Gastrocnemius medialis (tissue), 4 donors: ENCODE data around the gene SLK. TPM values are rescaled to one million over a fixed set of nuclear protein-coding genes. Genes with fewer than 3 reads are reported as not detected.

Source experiments
- ATAC-seq, 2 donors: fragments of 150-250 bp; one replicate each; pipeline ENCODE4 v1.9.1; 2016
- DNase-seq, 2 donors: peaks; one replicate each; pipeline ENCODE4 v3.0.0-alpha.2; 2019
- H3K27ac ChIP-seq, 4 donors: fragments of 200-600 bp; sonication (generic); 1 replicate in 1 of 4; 2 replicates in 3 of 4; pipeline ENCODE4 v1.5.1; 2016 to 2018; ENCODE audit warnings: mild to moderate bottlenecking in 2 of 4, moderate library complexity in 1 of 4
- H3K27me3 ChIP-seq, 3 donors: fragments of 200-600 bp; sonication (generic) in 2 of 3; 1 replicate in 1 of 3; 2 replicates in 2 of 3; pipeline versions ENCODE4 v1.5.1 to v1.6.0; 2016 to 2019; ENCODE audit warnings: mild to moderate bottlenecking in 1 of 3, moderate library complexity in 1 of 3
- H3K36me3 ChIP-seq, 2 donors: fragments of 200-600 bp; sonication (generic) in 1 of 2; one replicate each; pipeline ENCODE4 v1.5.1; 2017 to 2018
- H3K4me1 ChIP-seq, 2 donors: fragments of 200-600 bp; sonication (generic) in 1 of 2; one replicate each; pipeline ENCODE4 v1.5.1; 2016 to 2017; ENCODE audit warnings: mild to moderate bottlenecking in 2 of 2
- H3K4me3 ChIP-seq, 4 donors: fragments of 200-600 bp; sonication (generic) in 3 of 4; 1 replicate in 1 of 4; 2 replicates in 3 of 4; pipeline ENCODE4 v1.5.1; 2016 to 2019; ENCODE audit warnings: mild to moderate bottlenecking in 2 of 4
- H3K9me3 ChIP-seq, 3 donors: fragments of 200-600 bp; sonication (generic) in 2 of 3; 1 replicate in 1 of 3; 2 replicates in 2 of 3; pipeline ENCODE4 v1.5.1; 2016 to 2019
- POLR2A ChIP-seq, 2 donors: fragments of 450-650 bp; IDR thresholded peaks; one replicate each; pipeline ENCODE4 v1.6.1; 2017; ENCODE audit warnings: antibody characterized with exemption in 2 of 2, mild to moderate bottlenecking in 2 of 2, moderate library complexity in 2 of 2
- in situ Hi-C, 4 donors: fragments of 200-750 bp; cut with MboI; loops; one replicate each; pipeline versions ENCODE4 v1.15.0 to v1.8.0; 2017; ENCODE audit warnings: low sequenced_read_pairs in 4 of 4
- intact Hi-C: fragments of 100-400 bp; cut with DNase I; formaldehyde crosslinking; loops from one replicate; pipeline ENCODE4 v1.15.1; 2023; ENCODE audit warnings: low total_unique reads
- total RNA-seq, 4 donors: library from RNA; depleted of rRNA; stranded (reverse); fragments of >200 nt; gene quantifications; one replicate each; pipeline versions ENCODE4 v1.1.0 to v1.2.3, GENCODE V29; 2016
- TF ChIP-seq, protein P1 (sequence below), 5 experiments: fragments of 450-650 bp in 3 of 5; fragments of 200-600 bp in 2 of 5; sonication (generic) in 2 of 5; IDR thresholded peaks in 4 of 5; conservative IDR thresholded peaks in 1 of 5; 1 replicate in 4 of 5; 2 replicates in 1 of 5; pipeline ENCODE4 v1.5.1; 2016 to 2019; ENCODE audit warnings: antibody characterized with exemption in 5 of 5, mild to moderate bottlenecking in 3 of 5, moderate library complexity in 3 of 5

SLK gene
- total RNA-seq, 4 donors from 2014 or later, result 43.3 to 53.3 (median 49.8) TPM

GRCh38 chr10:104041891-104042535 lies 75.1 kb downstream of the SLK start:
- Histone ChIP-seq H3K4me3 (no peak overlapping the region), H3K9me3 (no peaks in the 10 kb centered on the region), H3K36me3 (no peaks in the 10 kb centered on the region), H3K27ac (no peak overlapping the region), H3K4me1 (no peaks in the 10 kb centered on the region), H3K27me3 (no peaks in the 10 kb centered on the region)
- in situ Hi-C loops, result loop anchor here in 2 of 4 donors (25.0 kb wide), 1 partner anchor 170 kb away; no protein-coding TSS in a partner anchor
- no peak for DNase-seq
- no peak for ATAC-seq
- no peak for TF ChIP-seq POLR2A (IDR thresholded peaks at IDR 0.05)
- intact Hi-C loops, result no loop called here

GRCh38 chr10:104043185-104043830 lies 76.4 kb downstream of the SLK start:
- TF ChIP-seq, protein P1, sequence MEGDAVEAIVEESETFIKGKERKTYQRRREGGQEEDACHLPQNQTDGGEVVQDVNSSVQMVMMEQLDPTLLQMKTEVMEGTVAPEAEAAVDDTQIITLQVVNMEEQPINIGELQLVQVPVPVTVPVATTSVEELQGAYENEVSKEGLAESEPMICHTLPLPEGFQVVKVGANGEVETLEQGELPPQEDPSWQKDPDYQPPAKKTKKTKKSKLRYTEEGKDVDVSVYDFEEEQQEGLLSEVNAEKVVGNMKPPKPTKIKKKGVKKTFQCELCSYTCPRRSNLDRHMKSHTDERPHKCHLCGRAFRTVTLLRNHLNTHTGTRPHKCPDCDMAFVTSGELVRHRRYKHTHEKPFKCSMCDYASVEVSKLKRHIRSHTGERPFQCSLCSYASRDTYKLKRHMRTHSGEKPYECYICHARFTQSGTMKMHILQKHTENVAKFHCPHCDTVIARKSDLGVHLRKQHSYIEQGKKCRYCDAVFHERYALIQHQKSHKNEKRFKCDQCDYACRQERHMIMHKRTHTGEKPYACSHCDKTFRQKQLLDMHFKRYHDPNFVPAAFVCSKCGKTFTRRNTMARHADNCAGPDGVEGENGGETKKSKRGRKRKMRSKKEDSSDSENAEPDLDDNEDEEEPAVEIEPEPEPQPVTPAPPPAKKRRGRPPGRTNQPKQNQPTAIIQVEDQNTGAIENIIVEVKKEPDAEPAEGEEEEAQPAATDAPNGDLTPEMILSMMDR (IDR thresholded peaks at IDR 0.05 in 4 of 5, conservative IDR thresholded peaks at IDR 0.05 in 1 of 5), result no peak
- TF ChIP-seq POLR2A (IDR thresholded peaks at IDR 0.05), result no peak
- intact Hi-C loops, result no loop called here
- Histone ChIP-seq H3K4me3 (no peak overlapping the region), H3K4me1 (no peaks in the 10 kb centered on the region), H3K36me3 (no peaks in the 10 kb centered on the region), H3K27ac (no peak overlapping the region), H3K27me3 (no peaks in the 10 kb centered on the region), H3K9me3 (no peaks in the 10 kb centered on the region)
- in situ Hi-C loops, result loop anchor here in 2 of 4 donors (25.0 kb wide), 1 partner anchor 169 kb away; no protein-coding TSS in a partner anchor
- no peak for ATAC-seq
- DNase-seq, result no peak

DNA sequence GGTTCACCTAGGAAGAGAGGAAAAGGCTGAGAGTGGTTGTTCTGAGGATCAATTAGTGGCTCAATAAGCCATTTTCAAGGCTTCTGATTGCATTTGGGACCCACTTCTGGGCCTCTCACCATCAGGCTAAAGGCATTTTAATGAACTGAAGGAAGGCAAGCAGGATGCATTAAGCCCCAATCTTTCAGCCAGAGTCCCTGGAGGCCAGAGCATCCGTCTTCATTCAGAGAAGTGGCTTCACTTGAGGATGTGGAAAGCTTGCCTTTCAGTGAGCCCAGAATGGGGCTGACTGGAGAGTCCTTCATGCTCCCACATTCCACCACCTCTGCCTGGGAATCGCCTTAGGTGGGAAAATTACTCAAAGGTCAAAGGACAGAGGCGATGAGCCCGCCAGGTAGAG lies 76.9 kb downstream of the SLK start:
- in situ Hi-C loops, result loop anchor here in 2 of 4 donors (25.0 kb wide), 1 partner anchor 168 kb away; no protein-coding TSS in a partner anchor
- ATAC-seq (no peak), DNase-seq (no peak)
- no peak for TF ChIP-seq POLR2A (IDR thresholded peaks at IDR 0.05)
- TF ChIP-seq, protein P1 (IDR thresholded peaks at IDR 0.05 in 4 of 5, conservative IDR thresholded peaks at IDR 0.05 in 1 of 5), result no peak
- Histone ChIP-seq H3K4me1 (no peaks in the 10 kb centered on the region), H3K4me3 (no peak overlapping the region), H3K27ac (no peak overlapping the region), H3K9me3 (no peaks in the 10 kb centered on the region), H3K27me3 (no peaks in the 10 kb centered on the region), H3K36me3 (no peaks in the 10 kb centered on the region)
- intact Hi-C loops, result loop anchor here (2.0 kb wide), 1 partner anchor 165 kb away; no protein-coding TSS in a partner anchor

- no peaks in the 10 kb centered on the region for H3K36me3 ChIP-seq
- ATAC-seq, result peak in 1 of 2 donors; percentile 52
- in situ Hi-C loops, result loop anchor here in 2 of 4 donors (25.0 kb wide), 1 partner anchor 167 kb away; no protein-coding TSS in a partner anchor
- TF ChIP-seq POLR2A (IDR thresholded peaks at IDR 0.05), result no peak
- TF ChIP-seq, protein P1 (IDR thresholded peaks at IDR 0.05 in 4 of 5, conservative IDR thresholded peaks at IDR 0.05 in 1 of 5), result peak in 3 of 5 experiments; percentile 37 to 49 (median 42)
- no peak overlapping the region for H3K27ac ChIP-seq
- no peak for DNase-seq
- H3K4me1 ChIP-seq, result no peaks in the 10 kb centered on the region
- no peak overlapping the region for H3K4me3 ChIP-seq
- intact Hi-C loops, result loop anchor here (2.0 kb wide), 1 partner anchor 163 kb away; no protein-coding TSS in a partner anchor
- no peaks in the 10 kb centered on the region for H3K9me3 ChIP-seq
- H3K27me3 ChIP-seq, result no peaks in the 10 kb centered on the region
Measured at GRCh38 chr10:104045151-104046089, 78.5 kb downstream of the SLK start.
